Measurements from ENCODE around the gene QPCT. TPM values are rescaled to one million over a fixed set of nuclear protein-coding genes. Genes with fewer than 3 reads are reported as not detected.

Gene QPCT
- total RNA-seq, 2 experiments from 2014 or later = 3.5 to 52.6 TPM

DNA sequence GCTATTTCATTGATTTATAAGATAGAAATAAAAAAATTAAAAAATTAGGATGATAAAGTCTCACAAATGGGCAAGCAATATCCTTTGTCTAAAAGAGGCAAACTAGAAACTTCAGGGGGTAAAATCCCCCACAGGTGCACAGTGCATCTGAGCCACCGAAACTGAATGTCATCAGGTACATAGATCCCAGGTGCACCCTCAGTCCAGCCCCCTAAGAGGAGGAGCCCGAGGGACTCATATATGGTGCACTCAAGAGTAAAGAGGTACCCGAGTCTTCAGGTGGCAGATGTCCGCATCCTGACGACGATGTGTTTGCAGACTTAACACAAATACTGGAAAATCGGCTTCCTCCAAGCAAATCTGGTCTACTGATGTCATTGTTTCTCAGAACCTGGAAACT, 11.3 kb downstream of the QPCT start:
- Histone ChIP-seq H3K9me2 (ENCODE audit: insufficient read depth, low read length) (no peaks in the 10 kb centered on the region), H3K27ac (ENCODE audit: low read depth, low read length, poor library complexity, severe bottlenecking) (peak overlapping the region; percentile 66), H2AFZ (ENCODE audit: low read length) (peak overlapping the region; percentile 50; the same call in 1 of the 2 replicates), H3K4me2 (ENCODE audit: low read length) (peak overlapping the region; percentile 70), H3K36me3 (ENCODE audit: insufficient read depth, low read length) (no peaks in the 10 kb centered on the region), H3K9me3 (ENCODE audit: low read length) (no peaks in the 10 kb centered on the region), H3K4me3 (ENCODE audit: low read depth, low read length, poor library complexity, severe bottlenecking) (peak overlapping the region; percentile 42), H3K4me1 (ENCODE audit: insufficient read depth, low read length, poor library complexity, severe bottlenecking) (peaks cover 73% of the 10 kb centered on the region), H3K79me2 (ENCODE audit: insufficient read depth, low read depth, low read length) (no peaks in the 10 kb centered on the region), H4K20me1 (ENCODE audit: insufficient read depth, low read length) (no peaks in the 10 kb centered on the region)
- ChIA-PET CTCF (ENCODE audit: unreplicated experiment) (no interaction called here), POLR2A (interaction anchor here (1.4 to 10.2 kb wide), 7 partner anchors 8 to 38 kb away, joined by 3 to 210 read pairs (median 144); partner anchors contain the start of gene PRKD3)
- TF ChIP-seq, protein P1, sequence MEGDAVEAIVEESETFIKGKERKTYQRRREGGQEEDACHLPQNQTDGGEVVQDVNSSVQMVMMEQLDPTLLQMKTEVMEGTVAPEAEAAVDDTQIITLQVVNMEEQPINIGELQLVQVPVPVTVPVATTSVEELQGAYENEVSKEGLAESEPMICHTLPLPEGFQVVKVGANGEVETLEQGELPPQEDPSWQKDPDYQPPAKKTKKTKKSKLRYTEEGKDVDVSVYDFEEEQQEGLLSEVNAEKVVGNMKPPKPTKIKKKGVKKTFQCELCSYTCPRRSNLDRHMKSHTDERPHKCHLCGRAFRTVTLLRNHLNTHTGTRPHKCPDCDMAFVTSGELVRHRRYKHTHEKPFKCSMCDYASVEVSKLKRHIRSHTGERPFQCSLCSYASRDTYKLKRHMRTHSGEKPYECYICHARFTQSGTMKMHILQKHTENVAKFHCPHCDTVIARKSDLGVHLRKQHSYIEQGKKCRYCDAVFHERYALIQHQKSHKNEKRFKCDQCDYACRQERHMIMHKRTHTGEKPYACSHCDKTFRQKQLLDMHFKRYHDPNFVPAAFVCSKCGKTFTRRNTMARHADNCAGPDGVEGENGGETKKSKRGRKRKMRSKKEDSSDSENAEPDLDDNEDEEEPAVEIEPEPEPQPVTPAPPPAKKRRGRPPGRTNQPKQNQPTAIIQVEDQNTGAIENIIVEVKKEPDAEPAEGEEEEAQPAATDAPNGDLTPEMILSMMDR (conservative IDR thresholded peaks at IDR 0.05; ENCODE audit: low read length) = no peak
- no peak for TF ChIP-seq EZH2phosphoT487 (IDR thresholded peaks at IDR 0.05; ENCODE audit: borderline replicate concordance, low read depth, low read length)
- intact Hi-C loops (cut with micrococcal nuclease; ENCODE audit: unreplicated experiment) = loop anchor here (2.0 kb wide), 1 partner anchor 21 kb away; no protein-coding TSS in a partner anchor
- peak; percentile 82 for DNase-seq (ENCODE audit: low spot score)
- BruUV-seq (replicated peaks) = no TSS peak

DNA sequence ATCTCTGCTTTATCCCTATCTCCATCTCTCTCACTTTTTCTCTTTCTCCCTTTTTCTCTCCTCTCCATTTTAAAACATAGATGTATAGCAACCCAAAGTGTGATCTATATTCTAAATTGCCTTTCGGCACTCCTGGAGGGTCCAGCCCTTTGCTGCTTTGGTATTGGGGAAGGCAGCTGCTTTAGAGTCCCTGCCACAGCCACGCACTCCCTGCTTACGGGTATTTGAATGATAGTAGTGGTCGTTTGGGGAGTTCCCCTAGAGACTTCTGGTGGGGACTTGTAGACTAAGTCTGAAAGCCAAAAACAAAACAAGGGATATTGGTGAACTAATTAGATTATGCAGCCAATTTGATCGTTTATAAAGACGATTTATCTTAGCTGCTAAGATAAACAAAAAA, 11.9 kb downstream of the QPCT start:
- CTCF ChIA-PET (ENCODE audit: unreplicated experiment) = no interaction called here

More for the DNA sequence above, 11.9 kb downstream of the QPCT start:
- TF ChIP-seq, protein P1 (conservative IDR thresholded peaks at IDR 0.05; ENCODE audit: low read length) = no peak
- TF ChIP-seq EZH2phosphoT487 (IDR thresholded peaks at IDR 0.05; ENCODE audit: borderline replicate concordance, low read depth, low read length) = no peak
- peak overlapping the region; percentile 42 for H3K4me3 ChIP-seq (ENCODE audit: low read depth, low read length, poor library complexity, severe bottlenecking)
- DNase-seq (ENCODE audit: low spot score) = no peak
- BruUV-seq (replicated peaks) = TSS peak; percentile 91
- no peaks in the 10 kb centered on the region for H3K9me3 ChIP-seq (ENCODE audit: low read length)
- intact Hi-C loops (cut with micrococcal nuclease; ENCODE audit: unreplicated experiment) = no loop called here
- H3K4me2 ChIP-seq (ENCODE audit: low read length) = peak overlapping the region; percentile 70
- peak overlapping the region; percentile 66 for H3K27ac ChIP-seq (ENCODE audit: low read depth, low read length, poor library complexity, severe bottlenecking)
- POLR2A ChIA-PET = interaction anchor here (0.7 to 6.8 kb wide), 8 partner anchors 8 to 44 kb away, joined by 3 to 144 read pairs (median 18); partner anchors contain the start of gene PRKD3
- no peaks in the 10 kb centered on the region for H3K9me2 ChIP-seq (ENCODE audit: insufficient read depth, low read length)
- H3K36me3 ChIP-seq (ENCODE audit: insufficient read depth, low read length) = no peaks in the 10 kb centered on the region
- no peaks in the 10 kb centered on the region for H4K20me1 ChIP-seq (ENCODE audit: insufficient read depth, low read length)
- peaks cover 73% of the 10 kb centered on the region for H3K4me1 ChIP-seq (ENCODE audit: insufficient read depth, low read length, poor library complexity, severe bottlenecking)
- H3K79me2 ChIP-seq (ENCODE audit: insufficient read depth, low read depth, low read length) = no peaks in the 10 kb centered on the region
- H2AFZ ChIP-seq (ENCODE audit: low read length) = peak overlapping the region; percentile 50; the same call in 1 of the 2 replicates
